OCI-LY7 (cell line): ENCODE results near the gene SERPINF2.

Source experiments
- CTCF ChIP-seq: fragments of 200-600 bp; sonication (generic); conservative IDR thresholded peaks from 2 replicates; pipeline ENCODE4 v1.5.1; 2014; ENCODE audit warnings: mild to moderate bottlenecking, antibody characterized with exemption, low read length, moderate library complexity, mixed read lengths
- EZH2phosphoT487 ChIP-seq: fragments of 200-600 bp; sonication (generic); IDR thresholded peaks from 2 replicates; pipeline ENCODE4 v1.6.1; 2018; ENCODE audit warnings: low read depth, borderline replicate concordance, mild to moderate bottlenecking, mixed run types, antibody characterized with exemption, low read length, moderate library complexity, mixed read lengths

- TF ChIP-seq EZH2phosphoT487 (no peak), CTCF (no peak)
Observed at GRCh38 chr17:1752425-1753262, 10.0 kb downstream of the SERPINF2 start.
